A549 treated with dexamethasone at 1 μM for 4 hours (cell line): ENCODE results near the gene USP19. TPM values are rescaled to one million over a fixed set of nuclear protein-coding genes. Genes with fewer than 3 reads are reported as not detected.

ENCODE experiments used
- total RNA-seq: library from RNA; stranded (reverse); fragments of 200-300 nt; extraction: Qiagen RNA extraction; gene quantifications from 5 replicates; pipeline ENCODE4 v1.2.3, GENCODE V29; 2022

The USP19 gene
- total RNA-seq = 14.9 to 22.9 TPM (median 22.0 TPM) in 5 replicates

GRCh38 chr3:49120438-49121131 is at the start of gene USP19:
Gene USP19 (minus strand): TSS chr3:49120823. CDS start chr3:49119145, 1,678 bp downstream.

GRCh38 chr3:49165771-49166751 is 45.4 kb upstream of the USP19 start, which contains the start of gene CCDC71:
Gene CCDC71 (minus strand): TSS chr3:49166331. CDS start chr3:49164208, 2,123 bp downstream.

GRCh38 chr3:49132437-49133225 is 12.0 kb upstream of the USP19 start, which contains the start of gene LAMB2:
Gene LAMB2 (minus strand): TSS chr3:49133050. CDS start chr3:49132867, 183 bp downstream.

GRCh38 chr3:49104427-49105291 is 16.0 kb downstream of the USP19 start, which contains the start of gene QARS1:
Gene QARS1 (minus strand): TSS chr3:49104757. CDS start chr3:49104733, 24 bp downstream.

GRCh38 chr3:49093853-49094767 is 26.5 kb downstream of the USP19 start, which contains the start of gene QRICH1:
Gene QRICH1 (minus strand): TSS chr3:49094071. CDS start chr3:49077017, 17,054 bp downstream.

Other genes with a start within 250 kb of the USP19 start
- gene SLC25A20, start 221.9 kb downstream of the USP19 start, total RNA-seq = 11.4 to 12.2 TPM (median 11.5 TPM) in 5 replicates
- gene ARIH2, start 202.0 kb downstream of the USP19 start, total RNA-seq = 56.6 to 60.5 TPM (median 59.6 TPM) in 5 replicates
- 11.2 to 16.0 TPM (median 15.4 TPM) in 5 replicates for gene P4HTM, start 130.6 kb downstream of the USP19 start, total RNA-seq
- 48.7 to 80.3 TPM (median 70.5 TPM) in 5 replicates for gene WDR6, start 113.4 kb downstream of the USP19 start, total RNA-seq
- 16.8 to 24.1 TPM (median 23.1 TPM) in 5 replicates for gene DALRD3, start 102.2 kb downstream of the USP19 start, total RNA-seq
- 59.7 to 82.8 TPM (median 79.4 TPM) in 5 replicates for gene NDUFAF3, start 98.7 kb downstream of the USP19 start, total RNA-seq
- 162 to 178 TPM (median 171 TPM) in 5 replicates for gene IMPDH2, start 91.4 kb downstream of the USP19 start, total RNA-seq
- gene QRICH1, start 26.8 kb downstream of the USP19 start, total RNA-seq = 34.0 to 45.6 TPM (median 41.5 TPM) in 5 replicates
- gene QARS1, start 16.1 kb downstream of the USP19 start, total RNA-seq = 126 to 160 TPM (median 152 TPM) in 5 replicates
- 72.0 to 116 TPM (median 99.6 TPM) in 5 replicates for gene LAMB2, start 12.2 kb upstream of the USP19 start, total RNA-seq
- 11.1 to 15.1 TPM (median 13.7 TPM) in 5 replicates for gene CCDC71, start 45.5 kb upstream of the USP19 start, total RNA-seq
- gene KLHDC8B, start 50.8 kb upstream of the USP19 start, total RNA-seq = 4.2 to 6.0 TPM (median 5.0 TPM) in 5 replicates
- gene C3orf62, start 156.4 kb upstream of the USP19 start, total RNA-seq = 1.8 to 2.5 TPM (median 1.9 TPM) in 5 replicates
- 13.3 to 16.3 TPM (median 15.7 TPM) in 5 replicates for gene USP4, start 219.2 kb upstream of the USP19 start, total RNA-seq
- gene GPX1, start 237.5 kb upstream of the USP19 start, total RNA-seq = 236 to 275 TPM (median 269 TPM) in 5 replicates